AML-193 (cell line): Measurements from ENCODE around the gene IVD.
A peak's percentile ranks its signal among the peaks of the same experiment; 100 is the strongest.
"Not testable (repeated sequence)": the region's sequence is repeated elsewhere in the genome, so short reads cannot be mapped to it uniquely, and the experiment has no call there.

Experiments used
- DNase-seq, 2 experiments: peaks; one replicate each; lab custom pipeline; 2025; lab: John Stamatoyannopoulos, UW

IVD gene

GRCh38 chr15:40439461-40439959 is 33.9 kb downstream of the IVD start:
- no peak for DNase-seq

- DNase-seq = peak; percentile 20 to 31
Observed at GRCh38 chr15:40439960-40440742, 34.6 kb downstream of the IVD start.

DNA sequence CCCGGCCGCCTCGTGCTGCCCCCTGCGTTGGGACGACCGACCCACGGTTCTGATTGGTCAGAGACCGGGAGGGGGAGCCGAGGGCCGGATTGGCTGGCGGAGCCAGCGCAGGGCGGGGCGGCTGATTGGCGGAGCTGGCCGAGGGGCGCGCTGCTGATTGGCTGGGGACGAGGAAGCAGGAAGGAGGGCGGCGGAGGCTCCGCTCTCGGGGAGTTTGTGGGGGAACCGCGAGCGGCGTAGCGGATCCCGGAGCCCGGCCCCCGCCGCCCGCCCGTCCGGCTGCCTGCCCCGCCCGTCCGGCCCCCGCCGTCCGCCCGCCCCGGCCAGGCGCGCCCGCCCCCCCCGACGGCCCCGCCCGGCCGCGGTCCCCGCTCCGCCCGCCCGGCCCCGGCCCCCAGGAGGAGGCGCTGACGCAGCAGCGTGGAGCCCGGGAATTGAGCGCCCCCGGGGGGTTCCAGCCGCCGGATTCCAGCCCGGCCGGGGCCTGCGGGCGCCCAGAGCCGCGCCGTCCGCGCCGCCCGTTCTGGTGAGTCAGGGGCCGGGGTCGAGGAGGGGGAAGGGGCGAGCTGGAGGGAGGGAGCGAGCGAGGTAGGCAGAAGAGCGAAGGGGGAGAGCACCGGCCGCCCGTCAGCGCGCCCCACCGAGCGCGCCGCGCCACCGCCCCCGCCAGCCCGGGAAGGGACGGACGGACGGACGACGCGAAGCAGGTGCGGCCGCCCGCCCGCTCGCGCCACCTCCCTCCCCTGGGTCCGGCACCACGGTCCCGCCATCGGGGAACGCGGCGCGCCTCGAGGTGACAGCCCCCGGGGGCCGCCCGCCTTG is 35.4 kb downstream of the IVD start, which contains the start of gene BAHD1:
Gene BAHD1 (plus strand): TSS at position 211 of the 822 bp plus-strand sequence. CDS start 17,512 bp downstream, outside the sequence.
- peak; percentile 84 to 90 for DNase-seq

DNA sequence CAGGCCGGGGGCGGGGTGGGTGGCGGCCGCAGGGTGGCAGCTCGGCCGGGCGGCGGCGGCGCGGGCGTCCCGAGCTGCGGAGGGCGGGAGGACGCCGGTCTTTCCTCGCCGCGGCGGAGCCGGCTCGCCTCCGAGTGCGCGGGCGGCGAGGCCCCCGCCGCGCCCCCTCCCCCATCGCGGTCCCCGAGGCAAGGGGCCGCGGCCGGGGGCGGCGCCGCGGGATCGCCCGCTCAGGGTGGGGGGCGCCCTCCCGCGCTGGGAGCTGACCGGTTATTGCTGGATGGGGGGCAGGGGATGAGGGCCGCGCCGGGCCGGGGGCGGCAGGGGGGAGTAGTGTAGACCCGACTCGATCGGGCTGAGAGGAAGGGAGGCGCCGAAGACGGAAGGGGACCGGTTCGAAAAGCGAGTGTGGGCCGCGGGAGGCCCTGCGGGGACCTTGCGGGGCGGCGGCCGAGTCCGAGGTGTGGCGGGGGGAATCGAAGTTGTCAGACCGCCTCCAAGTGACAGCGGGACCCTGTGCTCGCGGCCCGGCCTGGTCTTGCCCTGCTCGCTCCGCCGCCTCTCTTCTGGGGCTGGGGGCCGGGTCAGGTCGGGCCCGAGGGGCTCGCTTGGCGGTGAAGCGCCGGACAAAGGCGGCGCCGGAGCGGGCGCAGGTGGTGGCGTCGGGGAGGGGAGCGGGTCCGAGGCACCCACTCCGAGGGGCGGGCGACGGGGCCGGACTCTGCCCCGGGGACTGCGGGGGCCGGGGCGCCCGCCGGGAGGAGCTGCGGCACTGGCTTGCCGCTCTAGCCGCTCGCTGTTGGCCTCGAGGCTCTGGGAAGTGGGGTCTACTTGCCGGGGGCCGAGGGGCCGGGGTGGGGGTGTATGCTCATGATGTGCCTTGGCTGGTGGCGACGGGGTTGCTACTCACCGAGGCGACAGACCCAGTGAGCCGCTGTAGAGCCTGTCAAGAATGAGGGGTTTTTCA is 36.3 kb downstream of the IVD start:
- no peak for DNase-seq

DNA sequence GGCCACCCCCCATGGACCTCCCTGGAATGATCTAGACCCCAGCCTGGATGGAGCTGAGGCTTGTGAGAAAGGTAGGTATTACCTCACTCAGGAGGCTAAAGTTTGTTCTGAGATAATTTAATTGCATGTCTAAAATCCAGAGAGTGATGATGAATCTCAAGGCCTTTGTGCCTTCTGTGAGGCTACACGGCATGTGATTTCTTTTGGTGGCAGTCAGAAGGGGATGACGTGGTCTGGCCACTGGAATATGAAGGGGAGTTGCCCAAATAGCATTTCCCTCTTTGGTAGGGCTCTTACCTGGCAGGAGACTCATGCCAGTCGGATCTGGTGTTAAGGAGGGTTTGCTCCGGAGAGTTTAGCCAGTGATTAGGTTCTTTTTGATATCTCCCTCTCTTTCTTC is 37.7 kb downstream of the IVD start:
- DNase-seq = no peak

DNA sequence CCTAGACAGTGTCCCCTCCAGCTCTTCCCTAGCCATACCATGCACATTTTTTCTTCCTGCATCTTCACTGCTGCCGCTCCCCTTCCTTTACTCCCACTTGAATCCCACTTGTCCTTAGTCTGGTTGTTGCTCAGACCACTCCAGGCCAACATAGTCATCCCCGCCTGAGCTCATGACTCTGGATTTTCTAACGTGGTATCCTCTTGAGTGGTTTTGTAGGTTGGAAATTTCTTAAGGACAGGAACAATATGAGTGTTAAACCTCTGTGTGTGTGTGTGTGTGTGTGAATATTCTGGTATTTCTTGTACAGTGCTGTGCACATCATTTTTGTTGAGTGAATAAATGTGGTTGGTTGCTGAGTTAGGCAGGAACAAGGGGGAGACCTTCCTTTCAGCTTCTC is 38.3 kb downstream of the IVD start:
- no peak for DNase-seq

DNA sequence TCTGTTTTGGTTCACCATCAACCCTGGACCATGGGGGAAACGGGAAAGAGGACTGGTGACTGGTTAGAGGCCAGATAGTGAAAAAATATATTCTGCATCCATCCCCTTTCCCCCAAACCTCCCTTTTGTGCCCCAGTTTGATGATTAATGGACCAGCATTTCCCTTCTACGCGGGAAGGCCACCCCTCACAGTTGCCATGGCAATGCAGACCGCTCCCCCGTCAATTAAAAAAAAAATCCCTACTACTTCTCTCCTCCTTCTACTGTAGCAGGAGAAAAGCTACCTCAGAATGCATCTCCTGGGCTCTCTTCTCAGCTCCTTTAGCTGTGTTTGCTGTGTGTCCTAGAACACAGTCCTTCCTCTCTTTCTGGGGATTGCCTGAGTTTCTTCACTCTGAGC is 39.1 kb downstream of the IVD start:
- no peak for DNase-seq

- DNase-seq = no peak
Observed at GRCh38 chr15:40445421-40445922, 39.9 kb downstream of the IVD start.

GRCh38 chr15:40446144-40446543 is 40.5 kb downstream of the IVD start:
- no peak for DNase-seq

DNA sequence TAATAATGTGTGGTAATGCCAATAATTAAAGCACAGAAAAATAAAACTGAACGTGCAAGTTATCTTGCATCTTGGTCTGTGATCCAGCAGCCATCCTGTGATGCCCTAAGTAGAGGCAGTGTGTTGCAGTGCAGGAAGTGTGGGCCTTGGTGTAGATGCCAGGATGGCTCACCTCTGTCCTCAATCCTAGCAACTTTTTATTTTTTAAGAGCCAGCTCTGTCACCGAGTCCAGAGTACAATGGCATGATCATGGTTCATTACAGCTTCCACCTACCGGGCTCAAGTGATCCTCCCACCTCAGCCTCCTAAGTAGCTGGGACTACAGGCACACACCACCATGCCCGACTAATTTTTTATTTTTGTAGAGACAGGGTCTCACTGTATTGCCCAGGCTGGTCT is 42.8 kb downstream of the IVD start:
- no peak for DNase-seq

GRCh38 chr15:40449275-40449674 is 43.7 kb downstream of the IVD start:
- DNase-seq = no peak

DNA sequence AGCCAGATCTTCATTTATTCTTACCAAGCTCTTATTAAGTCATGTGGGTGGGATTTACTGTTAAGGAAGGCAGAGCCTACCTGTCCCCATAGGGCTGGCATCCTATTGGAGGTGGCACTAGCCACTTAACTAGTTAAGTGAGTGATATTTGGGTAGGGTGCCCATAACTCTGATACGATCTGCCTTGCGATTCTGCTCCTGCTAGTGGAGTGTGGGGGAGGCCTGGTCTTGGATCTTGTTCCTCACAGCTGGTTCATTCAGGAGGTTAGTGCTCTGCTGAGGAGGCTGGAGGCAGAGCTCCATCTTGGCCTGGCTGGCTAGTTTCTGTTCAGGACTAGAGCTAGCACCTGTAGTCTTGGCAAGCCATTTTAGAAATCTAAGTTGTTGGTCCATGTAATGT is 44.5 kb downstream of the IVD start:
- no peak for DNase-seq

DNA sequence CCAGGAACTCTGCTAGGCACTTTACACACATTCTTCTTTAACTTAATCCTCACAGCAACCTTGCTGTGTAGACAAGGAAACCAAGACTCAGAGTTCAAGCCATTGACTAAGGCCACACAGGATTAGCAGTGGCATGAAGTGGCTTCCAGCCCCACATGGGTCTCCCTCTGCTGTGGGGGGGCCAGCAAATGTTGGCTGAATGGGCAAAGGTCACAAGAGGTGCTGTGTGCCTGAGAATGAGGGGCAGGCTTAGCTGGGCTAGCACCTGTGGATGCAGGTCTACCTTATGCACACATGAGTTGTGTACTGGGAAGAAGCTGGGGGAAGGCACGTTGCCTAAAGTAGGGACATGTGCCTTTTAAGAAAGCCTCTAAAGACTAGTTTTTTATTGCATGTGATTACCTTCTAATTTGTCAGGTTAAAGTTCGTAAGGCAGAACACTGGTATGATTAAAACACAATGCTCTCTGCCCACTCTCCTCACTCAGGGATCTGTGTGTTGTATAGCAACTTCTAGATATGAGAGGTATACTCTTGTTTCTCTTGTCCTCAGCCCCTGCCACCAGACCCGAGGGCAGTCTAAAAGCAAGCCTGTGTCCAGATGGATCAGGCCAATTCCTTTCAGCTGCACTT is 46.0 kb downstream of the IVD start:
- DNase-seq = no peak

- no peak for DNase-seq
Observed at GRCh38 chr15:40452296-40453090, 46.9 kb downstream of the IVD start.

DNA sequence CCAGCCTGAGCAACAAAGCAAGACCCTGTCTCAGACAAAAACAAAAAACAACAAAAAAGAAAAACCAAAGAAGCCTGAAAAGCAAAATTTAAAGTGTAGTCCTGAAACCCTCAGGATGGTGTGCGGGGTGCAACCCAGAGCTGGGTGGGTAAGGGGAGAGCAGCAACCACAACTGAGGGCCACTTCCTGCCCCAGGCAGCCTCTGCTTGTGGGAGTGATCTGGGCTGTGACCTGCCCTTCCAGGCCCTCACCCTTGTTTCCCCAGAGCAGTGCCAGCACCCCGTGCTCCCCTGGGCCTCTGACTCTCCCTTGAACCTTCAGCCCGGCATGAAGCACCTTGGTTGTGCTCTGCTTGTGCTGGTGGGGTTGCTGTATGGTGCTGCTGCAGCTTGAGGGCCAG is 48.3 kb downstream of the IVD start:
- not testable (repeated sequence) for DNase-seq

DNA sequence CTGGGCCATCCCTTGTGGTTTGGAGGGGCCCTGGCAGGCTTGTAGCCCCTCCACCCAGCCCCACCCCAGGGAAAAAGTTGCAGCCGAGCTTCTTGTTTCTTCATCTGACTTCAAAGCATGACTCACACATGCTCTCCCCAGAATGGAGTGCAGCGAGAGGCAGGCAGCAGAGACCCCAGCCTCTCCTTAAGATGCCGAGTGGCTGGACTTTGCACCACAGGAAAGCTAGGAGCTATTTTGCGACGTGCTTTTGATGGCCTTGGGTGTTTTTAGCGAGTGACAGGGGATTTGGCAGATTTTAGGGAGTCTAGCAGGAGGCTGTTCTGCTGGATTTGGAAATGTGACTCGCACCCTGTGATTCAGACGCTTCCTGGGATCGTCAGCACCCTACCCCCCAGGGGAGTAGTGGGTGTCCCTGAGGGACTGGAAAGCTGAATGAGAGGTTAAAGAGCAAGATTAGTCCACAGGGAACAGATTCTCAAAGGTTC is 49.4 kb downstream of the IVD start:
- DNase-seq = no peak

DNA sequence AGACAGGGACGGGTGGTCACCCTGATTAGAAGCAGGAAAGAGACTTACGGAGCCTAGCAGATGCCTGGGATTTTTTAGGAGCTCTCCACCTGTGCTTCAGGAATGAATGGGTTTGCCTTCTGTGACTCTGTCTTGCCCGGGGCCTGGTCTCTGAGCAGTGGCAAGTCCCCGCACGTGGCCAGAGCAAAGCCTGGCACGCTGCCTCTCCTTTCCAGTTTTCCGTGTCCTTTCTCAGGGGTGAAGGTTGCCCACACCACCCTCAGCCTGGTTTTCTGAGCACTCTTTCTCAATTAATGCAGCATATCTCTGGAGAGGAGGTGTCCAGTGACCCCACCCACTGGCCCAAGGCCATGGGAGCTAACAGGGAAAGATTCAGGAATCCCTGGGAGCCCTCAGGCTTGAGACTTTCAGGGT is 50.7 kb downstream of the IVD start:
- DNase-seq = no peak

DNA sequence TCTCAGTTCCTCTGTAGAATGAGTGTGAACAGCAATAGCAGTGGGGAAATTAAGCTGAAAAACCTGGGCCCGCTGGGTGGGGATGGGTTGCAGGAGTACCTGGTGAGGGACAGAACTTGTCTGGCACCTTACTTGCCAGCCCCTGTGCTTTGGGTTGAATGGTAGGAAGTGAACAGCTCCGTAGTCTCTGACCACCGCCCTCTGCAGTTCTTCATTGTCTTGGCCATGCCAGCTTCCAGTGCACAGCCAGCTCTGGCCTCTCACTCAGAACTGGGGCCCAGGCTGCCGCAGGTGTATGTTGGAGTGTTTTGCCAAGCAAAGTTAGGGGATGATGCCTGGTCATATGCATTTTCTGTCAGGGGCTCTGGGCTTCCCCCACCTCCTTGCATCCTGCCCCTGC is 51.1 kb downstream of the IVD start:
- DNase-seq = no peak

DNA sequence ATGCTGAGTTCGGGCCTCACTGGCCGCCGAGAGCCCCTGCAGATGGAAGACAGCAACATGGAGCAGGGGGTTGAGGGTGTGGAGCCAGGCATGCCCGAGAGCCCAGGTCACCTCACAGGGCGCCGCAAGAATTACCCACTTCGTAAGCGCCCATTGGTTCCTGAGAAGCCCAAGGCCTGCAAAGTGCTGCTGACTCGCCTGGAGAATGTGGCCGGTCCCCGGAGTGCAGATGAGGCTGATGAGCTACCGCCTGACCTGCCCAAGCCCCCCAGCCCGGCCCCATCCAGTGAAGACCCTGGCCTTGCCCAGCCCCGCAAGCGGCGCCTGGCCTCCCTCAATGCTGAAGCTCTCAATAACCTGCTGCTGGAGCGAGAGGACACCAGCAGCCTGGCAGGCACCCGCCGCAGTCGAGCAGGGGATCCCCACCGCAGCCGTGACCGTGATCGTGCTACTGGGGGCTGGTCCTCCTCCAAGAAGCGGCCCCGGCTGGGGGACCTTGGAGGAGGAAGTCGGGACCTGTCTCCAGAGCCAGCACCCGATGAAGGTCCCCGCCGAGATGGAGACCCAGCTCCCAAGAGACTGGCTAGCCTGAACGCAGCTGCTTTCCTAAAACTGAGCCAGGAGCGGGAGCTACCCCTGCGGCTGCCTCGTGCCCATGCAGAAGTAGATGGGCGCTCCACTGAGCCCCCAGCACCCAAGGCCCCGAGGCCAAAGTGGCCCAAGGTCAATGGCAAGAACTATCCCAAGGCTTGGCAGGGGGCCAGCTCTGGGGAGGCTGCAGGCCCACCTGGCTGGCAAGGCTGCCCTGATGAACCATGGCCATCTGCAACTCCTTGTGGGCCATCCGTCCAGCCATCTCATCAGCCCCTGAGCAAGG is 53.1 kb downstream of the IVD start:
- DNase-seq = no peak
